Hematopoietic multipotent progenitor cell (in vitro differentiated cells): ENCODE results near the gene DAGLB. TPM values are rescaled to one million over a fixed set of nuclear protein-coding genes. Genes with fewer than 3 reads are reported as not detected.
"Not testable (repeated sequence)": the region's sequence is repeated elsewhere in the genome, so short reads cannot be mapped to it uniquely, and the experiment has no call there.

Experiments
- DNase-seq, 3 donors: peaks; one replicate each; pipeline ENCODE4 v3.0.0-alpha.2; 2011 to 2015; ENCODE audit warnings: low read depth in 2 of 3, low spot score in 2 of 3
- total RNA-seq: library from RNA; depleted of rRNA; stranded (reverse); fragments of >200 nt; gene quantifications from one replicate; pipeline ENCODE4 v1.2.3, GENCODE V29; 2012

The DAGLB gene
- total RNA-seq, 1 donor = 55.2 TPM

GRCh38 chr7:6379886-6380285 lies 67.9 kb downstream of the DAGLB start:
- DNase-seq = no peak

- not testable (repeated sequence) for DNase-seq
These were observed 69.2 kb downstream of the DAGLB start for GRCh38 chr7:6378556-6378955.

DNA sequence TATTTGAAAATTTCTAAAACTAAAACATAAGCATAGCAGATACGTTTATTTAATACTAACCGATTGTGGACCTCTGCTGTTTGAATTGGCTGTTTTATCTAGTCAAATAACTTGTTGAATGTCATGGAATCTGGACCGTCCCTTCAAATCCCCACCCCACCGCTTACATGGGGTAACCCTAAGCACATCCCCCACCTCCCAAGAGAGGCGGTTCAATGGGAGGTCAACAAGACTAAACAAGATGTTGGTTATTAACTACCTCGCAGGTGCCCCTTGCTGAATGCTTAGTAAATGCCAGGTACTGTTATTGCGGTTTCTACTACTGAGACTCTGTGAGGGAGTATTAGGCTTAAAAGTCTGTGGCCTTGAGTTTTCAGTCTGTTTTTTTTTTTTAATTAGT lies 70.9 kb downstream of the DAGLB start:
- DNase-seq = no peak

DNA sequence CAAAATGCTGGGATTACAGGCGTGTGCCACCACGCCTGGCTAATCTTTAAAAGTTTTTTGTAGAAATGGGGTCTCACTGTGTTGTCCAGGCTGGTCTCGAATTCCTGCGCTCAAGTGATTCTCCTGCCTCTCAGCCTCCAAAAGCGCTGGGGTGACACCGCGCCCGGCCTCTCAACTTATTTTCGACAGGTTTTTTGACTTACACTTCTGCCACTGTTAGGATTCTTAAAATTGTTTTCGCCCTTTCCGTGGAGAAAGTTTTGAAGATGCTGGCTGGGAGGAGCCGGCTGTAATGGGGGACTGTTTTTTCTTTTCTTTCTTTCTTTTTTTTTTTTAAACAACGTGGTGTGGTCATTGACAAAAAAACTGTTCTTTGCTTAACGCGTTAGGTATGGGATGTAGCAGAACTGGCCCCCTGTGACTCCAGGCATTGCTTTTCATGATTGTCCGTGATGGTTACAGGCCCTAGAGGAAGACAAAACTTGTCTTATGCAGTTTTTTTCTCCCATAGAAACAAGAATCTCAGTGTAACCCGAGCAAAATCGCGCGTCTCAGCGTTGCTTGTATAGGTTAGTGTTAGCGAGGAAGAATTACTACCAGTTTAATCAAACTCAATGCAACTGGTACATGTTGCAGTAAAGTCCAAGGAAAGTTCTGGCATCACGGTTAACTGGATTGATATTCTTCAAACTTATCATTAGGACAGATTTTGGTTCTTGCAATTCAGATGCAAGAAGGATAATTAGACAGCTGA lies 72.2 kb downstream of the DAGLB start:
- DNase-seq = peak in 2 of 3 donors; percentile 21 to 47

GRCh38 chr7:6367701-6368211 lies 80.0 kb downstream of the DAGLB start:
- no peak for DNase-seq

DNA sequence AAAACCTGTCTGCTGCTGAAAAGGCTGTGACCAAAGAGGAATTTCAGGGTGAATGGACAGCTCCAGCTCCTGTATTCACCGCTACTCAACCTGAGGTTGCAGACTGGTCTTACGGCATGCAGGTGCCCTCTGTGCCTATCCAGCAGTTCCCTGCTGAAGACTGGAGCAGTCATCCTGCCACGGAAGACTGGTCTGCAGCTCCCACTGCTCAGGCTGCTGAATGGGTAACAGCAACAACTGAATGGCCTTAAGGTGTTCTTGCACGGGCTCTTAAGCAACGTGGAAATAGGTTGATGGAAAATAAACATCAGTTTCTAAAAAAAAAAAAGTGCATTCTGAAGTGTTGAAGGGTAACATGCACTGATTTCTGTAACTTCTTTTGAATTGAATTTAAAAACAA lies 82.3 kb downstream of the DAGLB start:
- no peak for DNase-seq

- peak in 1 of 3 donors; percentile 27 for DNase-seq
These were observed 86.9 kb downstream of the DAGLB start for GRCh38 chr7:6360841-6361240.

DNA sequence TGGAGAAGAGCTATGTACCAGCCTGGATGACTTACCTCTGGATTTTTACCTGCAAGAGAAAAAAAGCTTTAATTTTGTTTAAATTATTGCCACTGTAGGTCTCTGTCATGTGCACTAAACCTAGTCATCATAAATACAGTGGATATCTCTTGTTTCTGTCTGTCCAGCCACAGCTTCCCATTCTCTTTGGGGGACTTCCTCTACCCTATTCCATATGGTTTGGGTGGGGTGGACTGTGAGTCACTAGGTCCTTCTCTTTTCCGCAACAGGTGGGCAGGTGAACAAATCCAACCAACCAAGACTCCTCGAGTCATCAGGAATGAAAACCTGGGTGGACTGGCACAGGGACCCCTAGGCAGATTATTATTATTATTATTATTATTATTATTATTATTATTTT lies 88.0 kb downstream of the DAGLB start:
- peak in 1 of 3 donors; percentile 48 for DNase-seq

Other genes with a start within 250 kb of the DAGLB start
- 22.9 TPM for gene CYTH3, start 175.3 kb downstream of the DAGLB start, total RNA-seq
- gene FAM220A, start 99.0 kb downstream of the DAGLB start, total RNA-seq = 10.8 TPM
- 37.2 TPM for gene RAC1, start 73.4 kb downstream of the DAGLB start, total RNA-seq
- gene KDELR2, start 36.2 kb upstream of the DAGLB start, total RNA-seq = 28.3 TPM
- gene GRID2IP, start 103.5 kb upstream of the DAGLB start, total RNA-seq = 3.2 TPM
- 77.8 TPM for gene ZDHHC4, start 129.5 kb upstream of the DAGLB start, total RNA-seq
- gene INTS15, start 142.1 kb upstream of the DAGLB start, total RNA-seq = 22.9 TPM
- gene ZNF853, start 167.7 kb upstream of the DAGLB start, total RNA-seq = 13.2 TPM
- gene ZNF316, start 189.4 kb upstream of the DAGLB start, total RNA-seq = 22.1 TPM